PC-9 (cell line): Measurements from ENCODE around the gene SEMA6D.

Experiments
- CTCF ChIP-seq: fragments of 200-600 bp; sonication (generic); conservative IDR thresholded peaks from 2 replicates; pipeline ENCODE4 v1.6.1; 2017; ENCODE audit warnings: mixed run types, antibody characterized with exemption, mild to moderate bottlenecking, moderate library complexity
- EZH2 ChIP-seq: fragments of 200-600 bp; sonication (generic); IDR thresholded peaks from 2 replicates; pipeline ENCODE4 v1.8.0; 2017; ENCODE audit warnings: antibody characterized with exemption, low read depth

DNA sequence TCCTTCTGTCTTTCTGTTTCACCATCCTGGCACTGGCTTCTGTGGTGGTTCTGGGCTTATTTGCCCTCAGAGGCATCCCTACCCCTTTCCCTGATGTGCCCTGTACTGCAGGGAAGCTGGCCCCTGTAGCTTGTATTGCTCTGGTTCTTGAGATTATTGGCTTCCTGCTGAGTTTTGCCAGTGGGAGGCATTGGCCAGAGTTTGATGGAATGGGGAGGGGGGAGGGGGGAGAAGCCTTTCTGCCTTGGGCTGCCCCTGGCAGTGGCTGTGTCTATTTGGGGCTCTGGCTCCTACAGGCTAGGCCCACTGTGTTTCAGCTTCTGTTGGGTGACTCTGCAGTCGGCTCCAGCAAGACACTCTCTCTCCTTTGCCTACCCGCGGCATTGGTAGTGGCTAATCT is 41.6 kb upstream of the SEMA6D start:
- no peak for TF ChIP-seq CTCF
- TF ChIP-seq EZH2, result no peak
